HL-60 (cell line): ENCODE measurements around the gene APOH.

Source experiments
- GABPA ChIP-seq: IDR thresholded peaks from 2 replicates; pipeline ENCODE4 v1.6.1; 2012; ENCODE audit warnings: low read depth
- POLR2AphosphoS5 ChIP-seq: IDR thresholded peaks from 2 replicates; pipeline ENCODE4 v1.6.1; 2012; ENCODE audit warnings: low read depth
- SPI1 ChIP-seq: IDR thresholded peaks from 2 replicates; pipeline ENCODE4 v1.6.1; 2012; ENCODE audit warnings: low read depth, mild to moderate bottlenecking, borderline replicate concordance
- TF ChIP-seq, protein P1 (sequence below): IDR thresholded peaks from one replicate; pipeline ENCODE4 v1.5.1; 2011; ENCODE audit warnings: low read length, control low read depth, inconsistent platforms; ENCODE audit not compliant: insufficient read depth
- TF ChIP-seq, protein P2 (sequence below): IDR thresholded peaks from 2 replicates; pipeline ENCODE4 v1.6.1; 2012; ENCODE audit warnings: low read depth; ENCODE audit not compliant: insufficient replicate concordance

DNA sequence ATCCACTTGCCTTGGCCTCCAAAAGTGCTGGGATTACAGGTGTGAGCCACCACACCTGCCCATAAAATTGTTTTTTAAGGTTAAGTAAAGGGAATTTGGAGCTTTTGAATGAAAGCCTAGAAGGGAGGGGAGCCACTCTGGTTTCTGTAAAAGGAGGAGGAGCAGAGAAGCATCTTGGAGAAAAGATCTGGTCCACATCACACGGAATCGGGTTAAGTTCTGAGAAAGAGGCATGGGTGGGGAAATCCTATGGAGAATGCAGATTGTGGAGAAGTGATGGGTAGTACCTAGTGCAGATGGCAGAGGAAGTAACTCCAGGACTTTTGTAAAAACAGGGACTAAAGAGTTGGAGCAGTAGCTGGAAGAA lies 19.0 kb downstream of the APOH start:
- TF ChIP-seq, protein P1, sequence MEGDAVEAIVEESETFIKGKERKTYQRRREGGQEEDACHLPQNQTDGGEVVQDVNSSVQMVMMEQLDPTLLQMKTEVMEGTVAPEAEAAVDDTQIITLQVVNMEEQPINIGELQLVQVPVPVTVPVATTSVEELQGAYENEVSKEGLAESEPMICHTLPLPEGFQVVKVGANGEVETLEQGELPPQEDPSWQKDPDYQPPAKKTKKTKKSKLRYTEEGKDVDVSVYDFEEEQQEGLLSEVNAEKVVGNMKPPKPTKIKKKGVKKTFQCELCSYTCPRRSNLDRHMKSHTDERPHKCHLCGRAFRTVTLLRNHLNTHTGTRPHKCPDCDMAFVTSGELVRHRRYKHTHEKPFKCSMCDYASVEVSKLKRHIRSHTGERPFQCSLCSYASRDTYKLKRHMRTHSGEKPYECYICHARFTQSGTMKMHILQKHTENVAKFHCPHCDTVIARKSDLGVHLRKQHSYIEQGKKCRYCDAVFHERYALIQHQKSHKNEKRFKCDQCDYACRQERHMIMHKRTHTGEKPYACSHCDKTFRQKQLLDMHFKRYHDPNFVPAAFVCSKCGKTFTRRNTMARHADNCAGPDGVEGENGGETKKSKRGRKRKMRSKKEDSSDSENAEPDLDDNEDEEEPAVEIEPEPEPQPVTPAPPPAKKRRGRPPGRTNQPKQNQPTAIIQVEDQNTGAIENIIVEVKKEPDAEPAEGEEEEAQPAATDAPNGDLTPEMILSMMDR: no peak
- TF ChIP-seq, protein P2, sequence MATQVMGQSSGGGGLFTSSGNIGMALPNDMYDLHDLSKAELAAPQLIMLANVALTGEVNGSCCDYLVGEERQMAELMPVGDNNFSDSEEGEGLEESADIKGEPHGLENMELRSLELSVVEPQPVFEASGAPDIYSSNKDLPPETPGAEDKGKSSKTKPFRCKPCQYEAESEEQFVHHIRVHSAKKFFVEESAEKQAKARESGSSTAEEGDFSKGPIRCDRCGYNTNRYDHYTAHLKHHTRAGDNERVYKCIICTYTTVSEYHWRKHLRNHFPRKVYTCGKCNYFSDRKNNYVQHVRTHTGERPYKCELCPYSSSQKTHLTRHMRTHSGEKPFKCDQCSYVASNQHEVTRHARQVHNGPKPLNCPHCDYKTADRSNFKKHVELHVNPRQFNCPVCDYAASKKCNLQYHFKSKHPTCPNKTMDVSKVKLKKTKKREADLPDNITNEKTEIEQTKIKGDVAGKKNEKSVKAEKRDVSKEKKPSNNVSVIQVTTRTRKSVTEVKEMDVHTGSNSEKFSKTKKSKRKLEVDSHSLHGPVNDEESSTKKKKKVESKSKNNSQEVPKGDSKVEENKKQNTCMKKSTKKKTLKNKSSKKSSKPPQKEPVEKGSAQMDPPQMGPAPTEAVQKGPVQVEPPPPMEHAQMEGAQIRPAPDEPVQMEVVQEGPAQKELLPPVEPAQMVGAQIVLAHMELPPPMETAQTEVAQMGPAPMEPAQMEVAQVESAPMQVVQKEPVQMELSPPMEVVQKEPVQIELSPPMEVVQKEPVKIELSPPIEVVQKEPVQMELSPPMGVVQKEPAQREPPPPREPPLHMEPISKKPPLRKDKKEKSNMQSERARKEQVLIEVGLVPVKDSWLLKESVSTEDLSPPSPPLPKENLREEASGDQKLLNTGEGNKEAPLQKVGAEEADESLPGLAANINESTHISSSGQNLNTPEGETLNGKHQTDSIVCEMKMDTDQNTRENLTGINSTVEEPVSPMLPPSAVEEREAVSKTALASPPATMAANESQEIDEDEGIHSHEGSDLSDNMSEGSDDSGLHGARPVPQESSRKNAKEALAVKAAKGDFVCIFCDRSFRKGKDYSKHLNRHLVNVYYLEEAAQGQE: no peak
- TF ChIP-seq POLR2AphosphoS5 (no peak), GABPA (no peak), SPI1 (no peak)
